ENCODE results near the gene RAB4A.
A peak's percentile ranks its signal among the peaks of the same experiment; 100 is the strongest.

RAB4A gene

DNA sequence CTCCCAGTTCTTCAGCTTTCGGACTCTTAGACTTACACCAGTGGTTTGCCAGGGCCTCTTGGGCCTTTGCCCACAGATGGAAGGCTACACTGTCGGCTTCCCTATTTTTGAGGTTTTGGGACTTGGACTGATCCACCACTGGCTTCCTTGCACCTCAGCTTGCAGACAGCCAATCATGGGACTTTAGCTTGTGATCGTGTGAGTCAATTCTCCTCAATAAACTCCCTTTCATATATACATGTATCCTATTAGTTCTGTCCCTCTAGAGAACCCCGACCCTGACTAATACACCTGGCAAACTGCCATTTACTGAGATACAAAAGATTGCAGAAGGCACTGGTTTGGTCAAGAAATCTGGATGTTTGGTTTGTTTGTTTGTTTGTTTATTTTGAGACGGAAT is 6.4 kb upstream of the RAB4A start:
- TF ChIP-seq TEAD4 (IDR thresholded peaks at IDR 0.05), result no peak

- TF ChIP-seq EGR1 (IDR thresholded peaks at IDR 0.05) (no peak), NFIC (IDR thresholded peaks at IDR 0.05) (no peak), MAX (IDR thresholded peaks at IDR 0.05) (no peak), YY1 (IDR thresholded peaks at IDR 0.05; ENCODE audit: low read depth) (no peak), TCF12 (IDR thresholded peaks at IDR 0.05; ENCODE audit: low read depth) (no peak), FOXM1 (IDR thresholded peaks at IDR 0.05; ENCODE audit: borderline replicate concordance, low read depth) (no peak), CEBPB (IDR thresholded peaks at IDR 0.05) (no peak), RAD21 (IDR thresholded peaks at IDR 0.05; ENCODE audit: low read depth) (no peak), EP300 (IDR thresholded peaks at IDR 0.05; ENCODE audit: borderline replicate concordance) (no peak), TEAD4 (IDR thresholded peaks at IDR 0.05) (no peak)
- TF ChIP-seq, protein P1, sequence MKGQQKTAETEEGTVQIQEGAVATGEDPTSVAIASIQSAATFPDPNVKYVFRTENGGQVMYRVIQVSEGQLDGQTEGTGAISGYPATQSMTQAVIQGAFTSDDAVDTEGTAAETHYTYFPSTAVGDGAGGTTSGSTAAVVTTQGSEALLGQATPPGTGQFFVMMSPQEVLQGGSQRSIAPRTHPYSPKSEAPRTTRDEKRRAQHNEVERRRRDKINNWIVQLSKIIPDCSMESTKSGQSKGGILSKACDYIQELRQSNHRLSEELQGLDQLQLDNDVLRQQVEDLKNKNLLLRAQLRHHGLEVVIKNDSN (IDR thresholded peaks at IDR 0.05), result no peak
Measured at GRCh38 chr1:229266274-229266673, 4.6 kb upstream of the RAB4A start.

DNA sequence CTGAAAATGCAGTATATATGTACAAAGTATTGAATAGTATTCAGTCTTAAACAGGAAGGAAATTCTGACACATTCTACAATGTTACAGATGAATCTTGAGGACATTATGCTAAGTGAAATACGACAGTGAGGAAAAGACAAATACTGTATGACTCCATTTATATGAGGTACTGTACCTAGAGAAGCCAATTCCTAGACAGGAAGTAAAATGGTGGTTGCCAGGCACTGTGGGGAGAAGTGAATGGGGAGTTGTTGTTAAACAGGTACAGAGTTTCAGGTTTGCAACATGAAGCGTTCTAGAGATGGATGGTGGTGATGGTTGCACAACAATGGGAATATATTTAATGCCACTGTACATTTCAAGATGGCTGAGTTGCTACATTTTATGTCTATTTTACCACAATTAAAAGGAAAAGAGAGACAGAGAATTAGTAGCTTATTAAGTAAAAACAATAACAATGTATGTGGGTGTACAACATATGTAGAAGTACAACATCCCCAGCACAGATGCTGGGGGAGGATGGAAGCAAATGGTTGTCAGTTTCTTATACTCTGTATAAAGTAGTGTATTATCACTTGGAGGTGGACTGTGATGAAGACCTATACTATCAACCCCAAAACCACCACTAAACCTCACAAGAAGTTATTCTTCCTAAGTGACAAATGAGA is 3.9 kb upstream of the RAB4A start:
- no peak for TF ChIP-seq EP300 (IDR thresholded peaks at IDR 0.05; ENCODE audit: borderline replicate concordance)
- TF ChIP-seq FOXM1 (IDR thresholded peaks at IDR 0.05; ENCODE audit: borderline replicate concordance, low read depth), result no peak
- no peak for TF ChIP-seq TEAD4 (IDR thresholded peaks at IDR 0.05)
- TF ChIP-seq, protein P1 (IDR thresholded peaks at IDR 0.05), result no peak
- no peak for TF ChIP-seq TCF12 (IDR thresholded peaks at IDR 0.05; ENCODE audit: low read depth)
- TF ChIP-seq CREB1 (IDR thresholded peaks at IDR 0.05; ENCODE audit: low read depth), result no peak
- TF ChIP-seq ZBTB7A (IDR thresholded peaks at IDR 0.05; ENCODE audit: low read depth), result no peak
- TF ChIP-seq RAD21 (IDR thresholded peaks at IDR 0.05; ENCODE audit: low read depth), result no peak
- no peak for TF ChIP-seq TAF1 (IDR thresholded peaks at IDR 0.05; ENCODE audit: low read depth)
- no peak for TF ChIP-seq YY1 (IDR thresholded peaks at IDR 0.05; ENCODE audit: low read depth)
- no peak for TF ChIP-seq NFIC (IDR thresholded peaks at IDR 0.05)
- TF ChIP-seq, protein P2, sequence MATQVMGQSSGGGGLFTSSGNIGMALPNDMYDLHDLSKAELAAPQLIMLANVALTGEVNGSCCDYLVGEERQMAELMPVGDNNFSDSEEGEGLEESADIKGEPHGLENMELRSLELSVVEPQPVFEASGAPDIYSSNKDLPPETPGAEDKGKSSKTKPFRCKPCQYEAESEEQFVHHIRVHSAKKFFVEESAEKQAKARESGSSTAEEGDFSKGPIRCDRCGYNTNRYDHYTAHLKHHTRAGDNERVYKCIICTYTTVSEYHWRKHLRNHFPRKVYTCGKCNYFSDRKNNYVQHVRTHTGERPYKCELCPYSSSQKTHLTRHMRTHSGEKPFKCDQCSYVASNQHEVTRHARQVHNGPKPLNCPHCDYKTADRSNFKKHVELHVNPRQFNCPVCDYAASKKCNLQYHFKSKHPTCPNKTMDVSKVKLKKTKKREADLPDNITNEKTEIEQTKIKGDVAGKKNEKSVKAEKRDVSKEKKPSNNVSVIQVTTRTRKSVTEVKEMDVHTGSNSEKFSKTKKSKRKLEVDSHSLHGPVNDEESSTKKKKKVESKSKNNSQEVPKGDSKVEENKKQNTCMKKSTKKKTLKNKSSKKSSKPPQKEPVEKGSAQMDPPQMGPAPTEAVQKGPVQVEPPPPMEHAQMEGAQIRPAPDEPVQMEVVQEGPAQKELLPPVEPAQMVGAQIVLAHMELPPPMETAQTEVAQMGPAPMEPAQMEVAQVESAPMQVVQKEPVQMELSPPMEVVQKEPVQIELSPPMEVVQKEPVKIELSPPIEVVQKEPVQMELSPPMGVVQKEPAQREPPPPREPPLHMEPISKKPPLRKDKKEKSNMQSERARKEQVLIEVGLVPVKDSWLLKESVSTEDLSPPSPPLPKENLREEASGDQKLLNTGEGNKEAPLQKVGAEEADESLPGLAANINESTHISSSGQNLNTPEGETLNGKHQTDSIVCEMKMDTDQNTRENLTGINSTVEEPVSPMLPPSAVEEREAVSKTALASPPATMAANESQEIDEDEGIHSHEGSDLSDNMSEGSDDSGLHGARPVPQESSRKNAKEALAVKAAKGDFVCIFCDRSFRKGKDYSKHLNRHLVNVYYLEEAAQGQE (IDR thresholded peaks at IDR 0.05; ENCODE audit: low read depth), result no peak
- no peak for TF ChIP-seq MAX (IDR thresholded peaks at IDR 0.05)
- no peak; the same call in 1 of the 2 replicates for TF ChIP-seq CEBPB (IDR thresholded peaks at IDR 0.05)
- TF ChIP-seq EGR1 (IDR thresholded peaks at IDR 0.05), result no peak

GRCh38 chr1:229268505-229268904 is 2.4 kb upstream of the RAB4A start:
- TF ChIP-seq YY1 (IDR thresholded peaks at IDR 0.05; ENCODE audit: low read depth), result peak; percentile 16; the same call in 1 of the 2 replicates
- TF ChIP-seq TAF1 (IDR thresholded peaks at IDR 0.05; ENCODE audit: low read depth), result no peak
- TF ChIP-seq MAX (IDR thresholded peaks at IDR 0.05), result peak; percentile 87
- peak; percentile 94 for TF ChIP-seq TEAD4 (IDR thresholded peaks at IDR 0.05)
- TF ChIP-seq, protein P2 (IDR thresholded peaks at IDR 0.05; ENCODE audit: low read depth), result no peak
- TF ChIP-seq RAD21 (IDR thresholded peaks at IDR 0.05; ENCODE audit: low read depth), result no peak
- peak; percentile 84 for TF ChIP-seq NFIC (IDR thresholded peaks at IDR 0.05)
- peak; percentile 88 for TF ChIP-seq TCF12 (IDR thresholded peaks at IDR 0.05; ENCODE audit: low read depth)
- TF ChIP-seq CEBPB (IDR thresholded peaks at IDR 0.05), result peak; percentile 8; the same call in 1 of the 2 replicates
- TF ChIP-seq EGR1 (IDR thresholded peaks at IDR 0.05), result no peak
- TF ChIP-seq EP300 (IDR thresholded peaks at IDR 0.05; ENCODE audit: borderline replicate concordance), result peak; percentile 96
- TF ChIP-seq, protein P1 (IDR thresholded peaks at IDR 0.05), result 0 out of 2 replicates have a peak, but pooled peaks have one; percentile 9
- TF ChIP-seq FOXM1 (IDR thresholded peaks at IDR 0.05; ENCODE audit: borderline replicate concordance, low read depth), result peak; percentile 92
- TF ChIP-seq CREB1 (IDR thresholded peaks at IDR 0.05; ENCODE audit: low read depth), result no peak
- no peak for TF ChIP-seq ZBTB7A (IDR thresholded peaks at IDR 0.05; ENCODE audit: low read depth)
